ENCODE measurements around the gene PTPN4. TPM values are rescaled to one million over a fixed set of nuclear protein-coding genes. Genes with fewer than 3 reads are reported as not detected.
"Not testable (repeated sequence)": the region's sequence is repeated elsewhere in the genome, so short reads cannot be mapped to it uniquely, and the experiment has no call there.

PTPN4 gene
- total RNA-seq, 1 experiment from 2014 or later = 42.2 TPM

DNA sequence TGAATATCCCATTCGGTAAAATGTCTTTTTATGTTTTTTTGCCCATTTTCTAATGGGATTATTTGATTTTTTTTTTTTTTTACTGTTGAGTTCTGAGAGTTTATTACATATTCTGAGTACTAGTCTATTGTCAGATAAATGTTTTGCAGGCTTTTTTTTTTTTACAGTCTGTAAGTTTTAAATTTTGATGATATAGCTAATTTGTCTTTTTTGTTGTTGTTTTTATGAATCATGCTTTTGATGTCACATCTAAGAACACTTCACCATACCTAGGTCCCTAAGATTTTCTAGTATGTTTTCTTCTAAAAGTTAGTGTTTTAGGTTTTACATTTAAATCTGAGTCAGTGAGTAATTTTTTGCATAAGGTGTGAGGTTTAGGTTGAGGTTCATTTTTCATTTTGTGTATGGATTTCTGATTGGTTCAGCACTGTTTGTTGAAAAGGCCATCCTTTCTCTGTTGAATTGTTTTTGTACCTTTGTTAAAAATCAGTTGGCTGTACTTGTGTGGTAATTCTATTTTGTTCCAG lies 40.7 kb downstream of the PTPN4 start:
- POLR2A ChIA-PET (ENCODE audit: low non-redundant PET) = no interaction called here
- BruUV-seq (replicated peaks) = no TSS peak
- intact Hi-C loops (cut with micrococcal nuclease; ENCODE audit: unreplicated experiment) = no loop called here
- Histone ChIP-seq H3K27me3 (replicated peaks; ENCODE audit: insufficient read depth, low read depth, low read length, poor library complexity) (no peaks in the 10 kb centered on the region), H3K4me3 (ENCODE audit: low read depth, low read length, poor library complexity, severe bottlenecking) (no peak overlapping the region), H3K36me3 (ENCODE audit: insufficient read depth, low read length, poor library complexity, severe bottlenecking) (no peaks in the 10 kb centered on the region), H3K4me1 (ENCODE audit: insufficient read depth, low read length, poor library complexity, severe bottlenecking) (peaks cover 11% of the 10 kb centered on the region), H3K27ac (ENCODE audit: low read depth, low read length, poor library complexity, severe bottlenecking) (no peak overlapping the region), H3K9me3 (ENCODE audit: low read depth, low read length, poor library complexity, severe bottlenecking) (no peaks in the 10 kb centered on the region)
- CTCF ChIA-PET = no interaction called here
- TF ChIP-seq, protein P1, sequence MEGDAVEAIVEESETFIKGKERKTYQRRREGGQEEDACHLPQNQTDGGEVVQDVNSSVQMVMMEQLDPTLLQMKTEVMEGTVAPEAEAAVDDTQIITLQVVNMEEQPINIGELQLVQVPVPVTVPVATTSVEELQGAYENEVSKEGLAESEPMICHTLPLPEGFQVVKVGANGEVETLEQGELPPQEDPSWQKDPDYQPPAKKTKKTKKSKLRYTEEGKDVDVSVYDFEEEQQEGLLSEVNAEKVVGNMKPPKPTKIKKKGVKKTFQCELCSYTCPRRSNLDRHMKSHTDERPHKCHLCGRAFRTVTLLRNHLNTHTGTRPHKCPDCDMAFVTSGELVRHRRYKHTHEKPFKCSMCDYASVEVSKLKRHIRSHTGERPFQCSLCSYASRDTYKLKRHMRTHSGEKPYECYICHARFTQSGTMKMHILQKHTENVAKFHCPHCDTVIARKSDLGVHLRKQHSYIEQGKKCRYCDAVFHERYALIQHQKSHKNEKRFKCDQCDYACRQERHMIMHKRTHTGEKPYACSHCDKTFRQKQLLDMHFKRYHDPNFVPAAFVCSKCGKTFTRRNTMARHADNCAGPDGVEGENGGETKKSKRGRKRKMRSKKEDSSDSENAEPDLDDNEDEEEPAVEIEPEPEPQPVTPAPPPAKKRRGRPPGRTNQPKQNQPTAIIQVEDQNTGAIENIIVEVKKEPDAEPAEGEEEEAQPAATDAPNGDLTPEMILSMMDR (conservative IDR thresholded peaks at IDR 0.05; ENCODE audit: low read depth, low read length) = no peak
- no peak for TF ChIP-seq EZH2 (IDR thresholded peaks at IDR 0.05; ENCODE audit: borderline replicate concordance, low read depth, low read length, poor library complexity, severe bottlenecking)
- no peak for DNase-seq (ENCODE audit: low spot score)

DNA sequence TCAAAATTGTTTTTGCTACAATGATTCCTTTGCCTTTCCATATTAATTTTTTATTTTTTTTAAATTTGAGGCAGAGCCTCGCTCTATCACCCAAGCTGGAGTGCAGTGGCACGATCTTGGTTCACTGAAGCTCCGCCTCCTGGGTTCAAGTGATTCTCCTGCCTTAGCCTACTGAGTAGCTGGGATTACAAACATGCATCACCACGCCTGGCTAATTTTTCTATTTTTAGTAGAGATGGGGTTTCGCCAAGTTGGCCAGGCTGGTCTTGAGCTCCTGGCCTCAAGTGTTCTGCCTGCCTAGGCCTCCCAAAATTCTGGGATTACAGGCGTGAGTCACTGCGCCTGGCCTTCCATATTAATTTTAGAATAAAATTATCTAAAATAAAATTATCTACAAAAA lies 41.3 kb downstream of the PTPN4 start:
- Histone ChIP-seq H3K4me3 (ENCODE audit: low read depth, low read length, poor library complexity, severe bottlenecking) (no peak overlapping the region), H3K36me3 (ENCODE audit: insufficient read depth, low read length, poor library complexity, severe bottlenecking) (no peaks in the 10 kb centered on the region), H3K27me3 (replicated peaks; ENCODE audit: insufficient read depth, low read depth, low read length, poor library complexity) (no peaks in the 10 kb centered on the region), H3K4me1 (ENCODE audit: insufficient read depth, low read length, poor library complexity, severe bottlenecking) (peaks cover 11% of the 10 kb centered on the region), H3K9me3 (ENCODE audit: low read depth, low read length, poor library complexity, severe bottlenecking) (no peaks in the 10 kb centered on the region), H3K27ac (ENCODE audit: low read depth, low read length, poor library complexity, severe bottlenecking) (no peak overlapping the region)
- ChIA-PET POLR2A (ENCODE audit: low non-redundant PET) (no interaction called here), CTCF (no interaction called here)
- intact Hi-C loops (cut with micrococcal nuclease; ENCODE audit: unreplicated experiment) = no loop called here
- no peak for DNase-seq (ENCODE audit: low spot score)
- no TSS peak for BruUV-seq (replicated peaks)
- TF ChIP-seq EZH2 (IDR thresholded peaks at IDR 0.05; ENCODE audit: borderline replicate concordance, low read depth, low read length, poor library complexity, severe bottlenecking) = no peak
- TF ChIP-seq, protein P1 (conservative IDR thresholded peaks at IDR 0.05; ENCODE audit: low read depth, low read length) = no peak

DNA sequence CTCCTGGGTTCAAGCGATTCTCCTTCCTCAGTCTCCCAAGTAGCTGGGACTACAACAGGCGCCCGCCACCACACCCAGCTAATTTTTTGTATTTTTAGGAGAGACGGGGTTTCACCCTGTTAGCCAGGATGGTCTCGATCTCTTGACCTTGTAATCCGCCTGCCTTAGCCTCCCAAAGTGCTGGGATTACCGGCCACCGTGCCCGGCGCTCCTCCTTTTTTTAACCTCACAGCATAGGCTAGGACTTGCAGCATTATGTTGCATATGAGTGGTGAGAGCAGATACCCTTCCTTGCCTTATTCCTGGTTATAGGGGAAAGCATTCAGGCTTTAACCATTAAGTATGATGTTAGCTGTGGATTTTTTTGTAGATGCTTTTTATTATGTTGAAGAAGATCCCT lies 42.3 kb downstream of the PTPN4 start:
- DNase-seq (ENCODE audit: low spot score); H3K9me3 ChIP-seq (ENCODE audit: low read depth, low read length, poor library complexity, severe bottlenecking); intact Hi-C loops (cut with micrococcal nuclease; ENCODE audit: unreplicated experiment); H3K27me3 ChIP-seq (replicated peaks; ENCODE audit: insufficient read depth, low read depth, low read length, poor library complexity); H3K36me3 ChIP-seq (ENCODE audit: insufficient read depth, low read length, poor library complexity, severe bottlenecking); CTCF ChIA-PET; H3K4me3 ChIP-seq (ENCODE audit: low read depth, low read length, poor library complexity, severe bottlenecking); POLR2A ChIA-PET (ENCODE audit: low non-redundant PET); BruUV-seq (replicated peaks); H3K27ac ChIP-seq (ENCODE audit: low read depth, low read length, poor library complexity, severe bottlenecking): not testable (repeated sequence)
- peaks cover 11% of the 10 kb centered on the region for H3K4me1 ChIP-seq (ENCODE audit: insufficient read depth, low read length, poor library complexity, severe bottlenecking)

DNA sequence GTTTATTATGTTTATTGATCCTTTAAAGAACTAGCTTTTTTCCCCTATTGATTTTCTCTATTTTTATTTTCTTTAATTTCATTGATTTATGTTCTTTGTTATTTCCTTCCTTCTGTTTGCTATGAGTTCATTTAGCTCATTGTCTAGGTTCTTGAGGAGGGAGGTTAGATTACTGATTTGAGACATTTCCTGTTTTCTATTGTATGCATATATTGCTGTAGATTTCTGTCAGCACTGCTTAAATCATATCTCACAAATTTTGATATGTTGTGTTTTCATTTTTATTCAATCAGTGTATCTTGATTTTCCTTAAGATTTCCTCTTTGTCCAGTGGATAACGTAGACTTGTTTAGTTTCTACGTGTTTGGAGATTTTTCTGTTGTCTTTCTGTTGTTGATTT lies 43.4 kb downstream of the PTPN4 start:
- H3K27ac ChIP-seq (ENCODE audit: low read depth, low read length, poor library complexity, severe bottlenecking) = no peak overlapping the region
- H3K4me1 ChIP-seq (ENCODE audit: insufficient read depth, low read length, poor library complexity, severe bottlenecking) = peaks cover 11% of the 10 kb centered on the region
- ChIA-PET POLR2A (ENCODE audit: low non-redundant PET) (interaction anchor here (0.6 kb wide), 1 partner anchor 883 kb away, joined by 3 read pairs; no protein-coding TSS in a partner anchor), CTCF (interaction anchor here (0.6 kb wide), 2 partner anchors 50 to 100 kb away, joined by 3 read pairs; no protein-coding TSS in a partner anchor)
- TF ChIP-seq, protein P1 (conservative IDR thresholded peaks at IDR 0.05; ENCODE audit: low read depth, low read length) = no peak
- no peaks in the 10 kb centered on the region for H3K36me3 ChIP-seq (ENCODE audit: insufficient read depth, low read length, poor library complexity, severe bottlenecking)
- no peaks in the 10 kb centered on the region for H3K9me3 ChIP-seq (ENCODE audit: low read depth, low read length, poor library complexity, severe bottlenecking)
- no peaks in the 10 kb centered on the region for H3K27me3 ChIP-seq (replicated peaks; ENCODE audit: insufficient read depth, low read depth, low read length, poor library complexity)
- BruUV-seq (replicated peaks) = no TSS peak
- DNase-seq (ENCODE audit: low spot score) = no peak
- intact Hi-C loops (cut with micrococcal nuclease; ENCODE audit: unreplicated experiment) = no loop called here
- H3K4me3 ChIP-seq (ENCODE audit: low read depth, low read length, poor library complexity, severe bottlenecking) = no peak overlapping the region

DNA sequence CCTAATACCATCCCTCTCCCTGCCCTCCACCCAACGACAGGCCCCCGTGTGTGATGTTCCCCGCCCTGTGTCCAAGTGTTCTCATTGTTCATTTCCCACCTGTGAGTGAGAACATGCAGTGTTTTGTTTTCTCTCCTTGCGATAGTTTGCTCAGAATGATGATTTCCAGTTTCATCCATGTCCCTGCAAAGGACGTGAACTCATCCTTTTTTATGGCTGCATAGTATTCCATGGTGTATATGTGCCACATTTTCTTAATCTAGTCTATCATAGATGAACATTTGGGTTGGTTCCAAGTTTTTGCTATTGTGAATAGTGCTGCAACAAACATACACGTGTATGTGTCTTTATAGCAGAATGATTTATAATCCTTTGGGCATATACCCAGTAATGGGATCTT lies 44.7 kb downstream of the PTPN4 start:
- H3K4me1 ChIP-seq (ENCODE audit: insufficient read depth, low read length, poor library complexity, severe bottlenecking) = peaks cover 20% of the 10 kb centered on the region
- H3K36me3 ChIP-seq (ENCODE audit: insufficient read depth, low read length, poor library complexity, severe bottlenecking); DNase-seq (ENCODE audit: low spot score); H3K9me3 ChIP-seq (ENCODE audit: low read depth, low read length, poor library complexity, severe bottlenecking); H3K27me3 ChIP-seq (replicated peaks; ENCODE audit: insufficient read depth, low read depth, low read length, poor library complexity); H3K4me3 ChIP-seq (ENCODE audit: low read depth, low read length, poor library complexity, severe bottlenecking); CTCF ChIA-PET; BruUV-seq (replicated peaks); intact Hi-C loops (cut with micrococcal nuclease; ENCODE audit: unreplicated experiment); H3K27ac ChIP-seq (ENCODE audit: low read depth, low read length, poor library complexity, severe bottlenecking); POLR2A ChIA-PET (ENCODE audit: low non-redundant PET): not testable (repeated sequence)

All from A673 (cell line).